ENCODE results near the gene SNRNP35. TPM values are rescaled to one million over a fixed set of nuclear protein-coding genes. Genes with fewer than 3 reads are reported as not detected.
"Not testable (repeated sequence)": the region's sequence is repeated elsewhere in the genome, so short reads cannot be mapped to it uniquely, and the experiment has no call there.

The SNRNP35 gene
- total RNA-seq, 1 donor from 2014 or later: 15.7 TPM

- no peak for DNase-seq (ENCODE audit: extremely low read depth, low read depth, low spot score)
Observed at GRCh38 chr12:123487428-123487827, 29.5 kb downstream of the SNRNP35 start.

GRCh38 chr12:123488539-123489230, 30.7 kb downstream of the SNRNP35 start:
- no peak for DNase-seq (ENCODE audit: extremely low read depth, low read depth, low spot score)

GRCh38 chr12:123489580-123489979, 31.6 kb downstream of the SNRNP35 start:
- DNase-seq (ENCODE audit: extremely low read depth, low read depth, low spot score): no peak

GRCh38 chr12:123490089-123490488, 32.1 kb downstream of the SNRNP35 start:
- DNase-seq (ENCODE audit: extremely low read depth, low read depth, low spot score): no peak

GRCh38 chr12:123491056-123491455, 33.1 kb downstream of the SNRNP35 start:
- DNase-seq (ENCODE audit: extremely low read depth, low read depth, low spot score): no peak

GRCh38 chr12:123491481-123491880, 33.5 kb downstream of the SNRNP35 start:
- DNase-seq (ENCODE audit: extremely low read depth, low read depth, low spot score): no peak

- DNase-seq (ENCODE audit: extremely low read depth, low read depth, low spot score): not testable (repeated sequence)
Observed at GRCh38 chr12:123492339-123493039, 34.5 kb downstream of the SNRNP35 start.

GRCh38 chr12:123494124-123494851, 36.3 kb downstream of the SNRNP35 start:
- DNase-seq (ENCODE audit: extremely low read depth, low read depth, low spot score): no peak

GRCh38 chr12:123497065-123497464, 39.1 kb downstream of the SNRNP35 start:
- DNase-seq (ENCODE audit: extremely low read depth, low read depth, low spot score): no peak

GRCh38 chr12:123498126-123498825, 40.3 kb downstream of the SNRNP35 start:
- no peak for DNase-seq (ENCODE audit: extremely low read depth, low read depth, low spot score)

- no peak for DNase-seq (ENCODE audit: extremely low read depth, low read depth, low spot score)
Observed at GRCh38 chr12:123499332-123499731, 41.4 kb downstream of the SNRNP35 start.

- no peak for DNase-seq (ENCODE audit: extremely low read depth, low read depth, low spot score)
Observed at GRCh38 chr12:123502163-123502704, 44.3 kb downstream of the SNRNP35 start.

GRCh38 chr12:123506059-123506842, 48.3 kb downstream of the SNRNP35 start:
- no peak for DNase-seq (ENCODE audit: extremely low read depth, low read depth, low spot score)

- DNase-seq (ENCODE audit: extremely low read depth, low read depth, low spot score): no peak
Observed at GRCh38 chr12:123506843-123507236, 48.9 kb downstream of the SNRNP35 start.

GRCh38 chr12:123512838-123513665, 55.1 kb downstream of the SNRNP35 start:
- DNase-seq (ENCODE audit: extremely low read depth, low read depth, low spot score): no peak

GRCh38 chr12:123513805-123514204, 55.9 kb downstream of the SNRNP35 start:
- no peak for DNase-seq (ENCODE audit: extremely low read depth, low read depth, low spot score)

GRCh38 chr12:123514582-123515221, 56.8 kb downstream of the SNRNP35 start:
- DNase-seq (ENCODE audit: extremely low read depth, low read depth, low spot score): not testable (repeated sequence)

GRCh38 chr12:123516216-123516780, 58.4 kb downstream of the SNRNP35 start:
- no peak for DNase-seq (ENCODE audit: extremely low read depth, low read depth, low spot score)
